Adipocyte (in vitro differentiated cells): ENCODE data around the gene SPATA22.
"Not testable (repeated sequence)": the region's sequence is repeated elsewhere in the genome, so short reads cannot be mapped to it uniquely, and the experiment has no call there.

ENCODE experiments used
- DNase-seq: peaks from one replicate; pipeline ENCODE4 v3.0.0-alpha.2; 2015; ENCODE audit warnings: low read depth
- H3K27me3 ChIP-seq: replicated peaks from 2 replicates; pipeline ENCODE4 v1.7.0; 2013; ENCODE audit warnings: mild to moderate bottlenecking, low read length, moderate library complexity; ENCODE audit not compliant: control insufficient read depth, insufficient read depth
- H3K36me3 ChIP-seq: 2 replicates; pipeline ENCODE4 v1.7.0; 2013; ENCODE audit warnings: low read length, mild to moderate bottlenecking, moderate library complexity; ENCODE audit not compliant: control insufficient read depth, insufficient read depth, severe bottlenecking
- H3K4me1 ChIP-seq: 2 replicates; pipeline ENCODE4 v1.7.0; 2013; ENCODE audit warnings: mild to moderate bottlenecking, low read length, moderate library complexity; ENCODE audit not compliant: control insufficient read depth, insufficient read depth
- H3K4me3 ChIP-seq: 2 replicates; pipeline ENCODE4 v1.7.0; 2013; ENCODE audit warnings: mild to moderate bottlenecking, low read length, moderate library complexity
- H3K9ac ChIP-seq: 2 replicates; pipeline ENCODE4 v1.7.0; 2013; ENCODE audit warnings: mild to moderate bottlenecking, low read length, moderate library complexity
- H3K9me3 ChIP-seq: 2 replicates; pipeline ENCODE4 v1.7.0; 2013; ENCODE audit warnings: mild to moderate bottlenecking, low read length, moderate library complexity; ENCODE audit not compliant: control insufficient read depth

SPATA22 gene

DNA sequence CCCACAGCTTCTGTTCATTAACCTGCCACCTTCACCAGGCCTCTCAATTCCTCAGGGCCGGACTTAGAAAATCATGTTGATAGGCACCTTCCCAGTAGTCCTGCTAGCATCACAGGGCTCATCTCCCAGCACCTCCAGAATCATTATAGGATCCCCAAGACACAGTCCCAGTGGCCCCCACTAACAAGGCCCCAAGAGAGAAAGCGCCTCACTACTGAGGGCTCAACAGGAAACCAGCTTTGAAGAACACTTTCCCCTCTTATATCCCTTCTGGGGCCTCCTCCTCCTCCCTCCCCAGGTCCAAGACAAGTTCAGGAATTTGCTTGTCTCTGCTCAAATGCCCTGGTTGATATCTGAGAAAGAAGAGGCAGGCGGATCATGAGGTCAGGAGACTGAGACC lies 60.5 kb downstream of the SPATA22 start, which contains the start of gene OR3A3:
OR3A3 (plus strand) TSS at position 301 of the 400 bp plus-strand sequence.
- Histone ChIP-seq H3K4me3 (no peak within 1 kb of the TSS), H3K9me3 (peaks cover 17% of the 10 kb centered on the region), H3K4me1 (no peaks in the 10 kb centered on the region), H3K9ac (no peak within 1 kb of the TSS), H3K36me3 (no peaks in the 10 kb centered on the region), H3K27me3 (no peaks in the 10 kb centered on the region)
- no peak for DNase-seq

DNA sequence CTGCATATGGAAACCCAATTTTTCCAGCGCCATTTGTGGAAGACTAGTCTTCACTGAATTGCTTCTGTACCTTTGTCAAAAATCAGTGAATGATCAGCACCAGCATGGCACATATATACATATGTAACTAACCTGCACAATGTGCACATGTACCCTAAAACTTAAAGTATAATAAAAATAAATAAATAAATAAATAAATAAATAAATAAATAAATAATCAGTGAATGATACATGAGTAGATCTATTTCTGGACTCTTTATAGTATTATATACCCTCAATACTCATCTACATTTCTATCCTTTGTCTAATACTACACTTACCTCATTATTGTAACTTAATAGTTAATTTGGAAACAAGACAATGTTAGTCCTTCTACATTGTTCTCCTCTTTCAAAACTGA lies 67.8 kb downstream of the SPATA22 start:
- not testable (repeated sequence) for H3K27me3 ChIP-seq, H3K4me3 ChIP-seq, H3K36me3 ChIP-seq, H3K9ac ChIP-seq, H3K4me1 ChIP-seq, DNase-seq
- H3K9me3 ChIP-seq: peaks cover 18% of the 10 kb centered on the region

DNA sequence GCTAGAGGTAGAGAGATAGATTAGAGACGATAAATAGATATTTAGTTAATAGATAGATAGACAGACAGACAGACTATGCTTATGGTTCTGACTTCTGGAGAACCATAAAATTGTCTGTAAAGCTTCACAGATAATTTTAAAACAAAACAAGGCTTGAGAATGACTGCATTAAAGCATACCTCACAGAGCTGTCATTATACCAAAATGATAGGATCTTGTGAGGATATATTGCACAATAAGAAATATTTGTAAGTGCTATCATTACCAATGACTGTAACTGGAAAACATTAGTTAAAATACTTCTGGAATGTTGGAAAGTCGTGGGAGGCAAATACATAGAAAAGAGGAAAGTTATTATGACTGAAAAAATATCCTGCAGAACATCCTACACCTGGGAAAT lies 69.8 kb downstream of the SPATA22 start:
- Histone ChIP-seq H3K27me3 (no peaks in the 10 kb centered on the region), H3K9ac (no peak overlapping the region), H3K36me3 (no peaks in the 10 kb centered on the region), H3K4me1 (no peaks in the 10 kb centered on the region), H3K4me3 (no peak overlapping the region), H3K9me3 (peaks cover 8% of the 10 kb centered on the region)
- no peak for DNase-seq

DNA sequence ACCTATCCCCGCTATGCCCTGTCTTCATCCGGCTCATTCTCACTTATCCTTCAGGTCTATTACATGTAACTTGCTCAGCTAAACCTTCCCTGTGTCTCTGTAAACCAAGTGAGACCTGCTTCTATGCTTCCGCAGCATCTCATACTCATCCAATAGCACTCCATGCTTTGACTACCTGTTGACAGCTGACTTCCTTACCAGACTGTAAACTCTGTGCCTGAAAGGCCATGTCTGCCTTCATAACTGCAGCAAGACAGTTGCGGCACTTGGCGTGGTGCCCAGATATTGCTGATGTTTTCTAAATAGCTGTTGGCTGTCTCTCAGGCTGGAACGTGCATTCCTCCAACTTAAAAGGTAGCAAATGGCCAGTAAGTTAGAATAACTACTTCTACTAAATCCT lies 71.6 kb downstream of the SPATA22 start:
- H3K4me1 ChIP-seq: no peaks in the 10 kb centered on the region
- H3K9ac ChIP-seq: no peak overlapping the region
- H3K36me3 ChIP-seq: no peaks in the 10 kb centered on the region
- H3K4me3 ChIP-seq: no peak overlapping the region
- H3K27me3 ChIP-seq: no peaks in the 10 kb centered on the region
- H3K9me3 ChIP-seq: no peaks in the 10 kb centered on the region
- DNase-seq: no peak

DNA sequence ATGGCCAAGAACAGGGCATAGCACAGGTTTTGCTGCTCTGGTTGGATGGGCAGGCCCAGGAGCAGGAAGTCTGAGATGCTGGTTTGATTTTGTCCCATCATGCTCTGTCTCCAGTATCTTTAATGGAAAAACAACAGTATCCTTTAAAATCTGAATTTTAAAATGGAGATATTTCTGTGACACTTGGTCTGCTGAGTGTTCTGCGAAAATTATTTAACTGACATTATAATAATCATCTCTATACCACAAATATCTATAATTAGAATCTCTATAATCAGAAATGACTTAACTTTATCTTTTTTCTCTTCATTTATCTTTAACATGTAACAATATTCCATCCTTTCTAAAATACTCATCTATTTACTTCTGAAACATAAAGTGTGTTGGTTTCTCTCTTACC lies 73.3 kb downstream of the SPATA22 start, which contains the start of gene OR1E1:
OR1E1 (minus strand) TSS at position 101 of the 400 bp plus-strand sequence; CDS start at position 101, 0 bp downstream.
- no peaks in the 10 kb centered on the region for H3K36me3 ChIP-seq
- no peaks in the 10 kb centered on the region for H3K9me3 ChIP-seq

DNA sequence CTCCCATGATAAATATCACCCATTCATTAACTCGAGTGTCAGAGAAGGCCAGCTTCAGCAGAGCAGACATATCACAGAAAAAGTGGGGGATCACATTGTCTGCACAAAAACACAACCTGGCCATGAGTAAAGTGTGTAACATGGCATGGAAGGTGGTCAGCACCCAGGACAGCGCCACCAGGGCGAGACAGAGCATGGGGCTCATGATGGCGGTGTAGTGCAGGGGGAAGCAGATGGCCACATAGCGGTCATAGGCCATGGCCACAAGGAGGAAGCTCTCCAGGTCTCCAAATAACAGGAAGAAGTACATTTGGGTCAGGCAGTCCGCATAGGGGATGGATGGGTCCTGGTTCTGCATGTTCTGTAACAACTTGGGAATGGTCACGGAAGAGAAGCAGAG lies 73.8 kb downstream of the SPATA22 start:
- not testable (repeated sequence) for H3K9ac ChIP-seq, H3K4me3 ChIP-seq, H3K27me3 ChIP-seq, H3K9me3 ChIP-seq, H3K4me1 ChIP-seq, H3K36me3 ChIP-seq, DNase-seq

More for the DNA sequence above, 73.3 kb downstream of the SPATA22 start, which contains the start of gene OR1E1:
- no peaks in the 10 kb centered on the region for H3K27me3 ChIP-seq
- DNase-seq: no peak
- H3K9ac ChIP-seq: no peak within 1 kb of the TSS
- H3K4me3 ChIP-seq: no peak within 1 kb of the TSS
- no peaks in the 10 kb centered on the region for H3K4me1 ChIP-seq
